GM21447 (cell line): ENCODE data around the gene RNU1-3.
"Not testable (repeated sequence)": the region's sequence is repeated elsewhere in the genome, so short reads cannot be mapped to it uniquely, and the experiment has no call there.

Source experiments
- ATAC-seq: cut with Tn5 transposase; IDR thresholded peaks from one replicate; pipeline ENCODE4 v1.9.1; 2021; ENCODE audit not compliant: unreplicated experiment

Gene RNU1-3

DNA sequence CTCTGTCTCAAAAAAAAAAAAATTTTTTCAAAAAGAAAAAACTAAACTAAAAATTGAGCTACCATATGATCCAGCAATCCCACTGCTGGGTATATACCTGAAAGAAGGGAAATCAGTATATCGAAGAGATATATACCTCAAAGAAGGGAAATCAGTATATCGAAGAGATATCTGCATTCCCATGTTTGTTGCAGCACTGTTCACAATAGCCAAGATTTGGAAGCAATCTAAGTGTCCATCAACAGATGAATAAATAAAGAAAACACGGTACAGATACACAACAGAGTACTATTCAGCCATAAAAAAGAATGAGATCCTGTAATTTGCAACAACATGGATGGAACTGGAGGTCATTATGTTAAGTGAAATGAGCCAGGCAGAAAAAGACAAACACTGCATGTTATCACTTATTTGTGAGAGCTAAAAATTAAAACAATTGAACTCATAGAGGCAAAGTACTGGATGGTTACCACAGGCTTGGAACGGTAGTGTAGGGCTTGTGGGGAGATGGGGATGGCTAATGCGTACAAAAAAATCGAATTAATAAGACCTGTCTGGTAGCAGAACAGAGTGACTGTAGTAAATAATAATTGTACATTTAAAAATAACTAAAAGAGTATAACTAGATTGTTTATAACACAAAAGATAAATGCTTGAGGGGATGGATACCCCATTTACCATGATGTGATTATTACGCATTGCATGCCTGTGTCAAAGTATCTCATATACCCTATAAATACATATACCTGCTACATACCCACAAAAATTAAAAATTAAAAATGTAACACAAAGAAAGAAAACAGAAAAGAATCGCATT is 25.4 kb downstream of the RNU1-3 start:
- ATAC-seq = not testable (repeated sequence)

DNA sequence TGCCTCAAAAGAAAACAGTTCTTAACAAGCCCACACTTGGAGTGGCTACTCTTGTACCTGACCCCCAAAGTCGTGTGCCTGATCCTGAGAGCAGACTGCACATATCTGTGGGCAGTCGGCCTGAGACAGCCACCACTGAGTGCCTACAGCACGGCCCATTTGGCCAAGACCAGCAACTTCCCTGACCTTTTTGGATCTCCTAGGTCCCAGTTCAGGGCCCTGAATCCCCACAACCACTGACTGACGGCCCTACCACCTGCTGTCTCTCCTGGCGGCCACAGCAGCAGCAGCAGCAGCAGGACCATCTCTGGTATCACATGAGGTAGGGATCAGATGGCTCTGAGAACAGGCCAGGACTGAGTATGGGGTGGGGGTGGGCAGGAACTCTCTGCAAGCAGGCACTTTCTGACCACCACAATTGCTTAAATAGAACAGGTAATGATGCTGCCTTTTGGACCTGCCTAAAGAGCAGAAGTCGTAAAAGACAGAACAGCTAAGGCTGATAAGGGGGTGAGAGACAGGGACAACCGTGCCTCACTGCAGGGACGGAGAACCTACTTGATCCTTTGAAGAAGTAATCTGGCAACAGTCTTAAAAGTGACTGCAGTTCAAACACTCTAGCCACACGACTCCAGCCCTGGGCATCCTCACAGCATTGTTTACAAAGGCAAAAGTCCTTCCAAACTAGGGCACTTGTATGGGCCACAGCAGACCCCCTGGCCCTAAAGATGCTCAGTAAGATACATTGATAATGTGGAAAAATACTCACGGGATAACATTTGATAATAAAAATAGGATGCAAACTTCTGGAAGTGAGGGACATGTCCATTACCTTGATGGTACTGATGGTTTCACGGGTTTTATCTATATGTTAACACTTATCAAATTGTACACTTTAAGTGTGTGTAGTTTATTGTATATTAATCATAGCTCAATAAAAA is 27.4 kb downstream of the RNU1-3 start:
- ATAC-seq = not testable (repeated sequence)

DNA sequence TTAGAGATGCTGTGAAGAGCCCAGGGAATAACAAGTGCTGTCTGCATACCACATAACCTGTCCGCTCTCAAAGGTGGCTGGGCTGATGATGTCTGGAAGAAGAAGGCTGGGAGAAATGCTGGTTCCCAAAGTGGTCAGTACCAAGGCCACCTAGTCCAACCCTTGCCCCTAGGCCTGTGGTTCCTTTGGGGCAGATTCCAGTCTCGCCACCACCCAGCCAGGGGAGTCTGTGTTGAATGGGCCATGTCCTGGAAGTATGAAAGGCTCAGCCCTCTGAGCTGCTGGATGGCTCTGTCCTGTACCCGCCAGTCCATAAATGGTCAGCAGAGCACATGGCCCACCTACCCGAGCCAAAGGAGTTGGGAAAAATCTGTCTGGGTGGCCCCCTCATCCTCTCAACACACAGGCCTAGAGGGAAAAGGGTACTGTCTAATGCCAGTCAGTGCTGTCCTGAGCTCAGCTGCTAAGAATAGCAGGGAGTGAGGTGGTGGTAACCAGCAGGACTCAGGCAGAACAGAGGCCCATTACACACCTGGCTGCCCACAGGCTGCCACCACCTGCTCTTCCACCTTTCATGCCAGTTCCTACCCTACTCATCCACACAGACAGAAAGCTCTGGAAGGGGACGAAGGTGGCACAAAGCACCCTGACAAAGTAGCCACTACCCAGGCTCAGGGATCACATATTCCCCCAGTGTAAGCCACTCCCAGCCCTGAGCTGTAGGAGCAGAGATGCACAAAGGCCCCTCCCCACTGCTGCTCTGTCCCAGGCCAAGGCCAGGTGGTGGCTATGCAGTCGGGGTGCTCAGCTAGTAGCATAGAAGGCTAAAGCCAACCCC is 28.6 kb downstream of the RNU1-3 start:
- ATAC-seq = not testable (repeated sequence)

DNA sequence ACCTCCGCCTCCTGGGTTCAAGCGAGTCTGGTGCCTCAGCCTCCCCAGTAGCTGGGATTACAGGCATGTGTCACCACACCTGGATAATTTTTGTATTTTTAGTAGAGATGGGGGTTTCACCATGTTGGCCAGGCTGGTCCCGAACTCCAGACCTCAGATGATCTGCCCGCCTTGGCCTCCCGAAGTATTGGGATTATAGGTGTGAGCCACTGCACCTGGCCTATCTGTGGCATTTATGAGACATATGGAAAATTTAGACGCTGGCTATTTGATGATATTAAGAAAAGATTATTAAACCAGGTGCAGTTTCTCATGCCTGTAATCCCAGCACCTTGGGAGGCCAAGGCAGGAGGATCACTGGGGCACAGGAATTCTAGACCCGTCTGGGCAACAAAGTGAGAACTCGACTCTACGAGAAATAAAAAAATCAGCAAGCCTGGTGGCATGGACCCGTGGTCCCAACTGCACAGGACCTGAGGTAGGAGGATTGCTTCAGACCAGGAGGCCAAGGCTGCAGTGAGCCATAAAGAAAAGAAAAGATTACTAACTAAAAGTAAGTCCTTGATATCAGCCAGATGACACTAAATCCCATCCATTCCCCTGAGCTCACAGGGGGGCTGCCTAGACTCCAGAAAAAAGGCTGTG is 30.1 kb downstream of the RNU1-3 start:
- not testable (repeated sequence) for ATAC-seq

DNA sequence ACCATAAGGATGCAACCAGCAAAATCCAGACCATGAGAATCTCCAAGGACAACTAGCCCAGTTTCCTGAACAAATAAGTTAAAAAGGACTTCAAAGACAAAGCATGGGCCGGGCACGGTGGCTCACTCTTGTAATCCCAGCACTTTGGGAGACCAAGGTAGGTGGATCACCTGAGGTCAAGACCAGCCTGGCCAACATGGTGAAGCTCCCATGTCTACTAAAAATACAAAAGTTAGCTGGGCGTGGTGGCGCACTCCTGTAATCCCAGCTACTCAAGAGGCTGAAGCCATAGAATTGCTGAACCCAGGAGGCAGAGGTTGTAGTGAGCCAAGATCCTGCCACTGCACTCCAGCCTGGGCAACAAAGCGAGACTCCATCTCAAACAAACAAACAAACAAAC is 30.8 kb downstream of the RNU1-3 start:
- ATAC-seq = not testable (repeated sequence)

DNA sequence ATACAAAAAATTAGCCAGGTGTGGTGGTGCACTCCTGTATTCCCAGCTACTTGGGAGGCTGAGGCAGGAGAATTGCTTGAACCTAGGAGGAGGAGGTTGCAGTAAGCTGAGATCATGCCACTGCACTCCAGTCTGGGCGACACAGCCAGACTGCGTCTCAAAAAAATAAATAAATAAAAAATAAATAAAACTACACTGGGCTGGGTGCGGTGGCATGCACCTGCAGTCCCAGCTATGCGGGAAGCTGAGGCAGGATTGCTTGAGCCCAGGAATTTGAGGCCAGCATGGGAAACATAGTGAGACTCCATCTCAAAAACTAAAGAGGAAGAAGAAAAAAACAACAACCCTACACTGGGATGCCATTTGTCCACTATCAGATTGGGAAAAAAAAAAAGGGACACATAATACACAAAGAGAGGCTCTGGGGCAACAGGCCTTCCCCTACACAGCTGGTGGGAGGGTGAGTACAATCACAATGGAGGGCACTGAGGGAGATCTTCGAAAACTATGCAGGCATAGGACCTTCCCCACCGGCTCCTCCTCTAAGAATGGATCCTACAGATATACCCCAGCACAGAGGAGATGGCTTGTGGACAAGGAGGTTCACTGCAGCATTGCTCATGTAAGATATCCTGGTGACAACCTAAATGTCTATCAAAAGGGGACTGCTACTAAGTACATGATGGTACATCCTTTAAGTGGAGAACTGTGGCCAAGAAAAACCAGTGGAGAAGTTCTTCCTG is 33.0 kb downstream of the RNU1-3 start:
- ATAC-seq = not testable (repeated sequence)

DNA sequence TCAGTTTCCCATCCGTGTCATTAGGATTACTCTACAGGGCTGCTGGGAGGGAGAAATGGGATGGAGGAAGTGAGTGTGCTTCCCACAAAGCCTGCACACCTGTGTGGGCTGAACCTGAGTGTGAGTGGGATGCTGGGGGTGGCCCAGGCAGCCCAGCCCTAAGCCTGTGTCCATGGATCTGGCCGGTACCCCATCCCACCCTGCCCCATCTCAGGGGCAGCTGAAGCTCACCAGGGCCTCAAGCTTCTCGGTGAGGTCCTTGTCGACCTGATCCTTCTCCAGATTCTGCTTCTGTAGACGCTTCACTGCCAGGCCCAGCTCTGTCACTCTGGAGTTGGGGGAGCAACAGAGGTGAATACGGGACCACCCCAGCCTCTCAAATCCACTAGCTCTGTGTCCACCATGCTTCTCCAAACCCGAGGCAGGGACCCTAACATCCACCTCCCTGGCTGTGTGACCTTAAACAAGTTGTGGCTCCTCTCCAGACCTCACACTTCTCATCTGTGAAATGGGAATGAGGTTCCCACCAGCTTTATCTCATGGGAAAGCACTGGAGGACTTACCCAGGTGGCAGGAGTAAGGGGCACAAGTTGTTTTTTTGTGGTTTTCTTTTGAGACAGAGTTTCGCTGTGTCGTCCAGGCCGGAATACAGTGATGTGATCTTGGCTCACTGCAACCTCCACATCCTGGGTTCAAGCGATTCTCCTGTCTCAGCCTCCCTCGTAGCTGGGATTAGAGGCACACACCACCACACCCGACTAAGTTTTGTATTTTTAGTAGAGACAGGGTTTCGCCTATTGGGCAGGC is 34.5 kb downstream of the RNU1-3 start:
- ATAC-seq = not testable (repeated sequence)

DNA sequence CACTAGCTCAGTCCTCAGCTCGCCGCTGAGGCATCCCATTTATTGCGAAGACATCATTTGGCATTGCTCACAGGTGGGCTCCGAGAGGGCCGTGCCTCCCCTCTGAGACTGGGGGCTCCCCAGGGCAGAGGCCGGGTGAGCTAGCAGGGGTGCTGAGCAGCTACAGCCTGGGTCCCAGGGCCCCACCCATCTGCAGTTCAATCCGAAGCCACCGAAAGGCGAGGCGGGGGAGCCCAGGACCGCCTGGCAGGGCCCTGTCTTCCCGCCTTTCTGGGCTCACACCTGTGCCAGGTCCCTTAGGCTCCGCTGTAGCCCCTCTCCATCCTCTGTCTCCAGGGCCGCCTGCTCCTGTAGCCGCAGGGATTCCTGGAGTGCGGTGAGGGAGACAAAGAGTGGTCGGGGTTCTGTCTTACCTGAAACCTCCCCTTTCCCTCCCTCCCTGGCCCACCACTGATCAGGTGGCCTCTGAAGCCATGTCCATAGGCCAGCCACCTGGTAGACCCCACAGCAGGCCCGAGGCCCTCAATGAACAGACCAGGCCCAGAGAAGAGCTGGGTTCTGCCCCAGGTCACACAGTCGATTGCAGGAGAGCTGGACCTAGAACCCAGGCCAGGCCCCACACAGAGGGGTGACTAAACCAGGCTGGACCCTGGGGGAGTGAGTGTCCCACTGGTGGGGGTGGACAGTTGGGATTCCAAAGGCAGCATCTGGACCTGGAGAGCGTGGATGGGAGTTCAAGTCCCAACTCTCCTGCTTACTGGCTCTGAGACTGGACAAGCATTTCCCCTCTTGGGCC is 35.3 kb downstream of the RNU1-3 start:
- ATAC-seq = no peak

DNA sequence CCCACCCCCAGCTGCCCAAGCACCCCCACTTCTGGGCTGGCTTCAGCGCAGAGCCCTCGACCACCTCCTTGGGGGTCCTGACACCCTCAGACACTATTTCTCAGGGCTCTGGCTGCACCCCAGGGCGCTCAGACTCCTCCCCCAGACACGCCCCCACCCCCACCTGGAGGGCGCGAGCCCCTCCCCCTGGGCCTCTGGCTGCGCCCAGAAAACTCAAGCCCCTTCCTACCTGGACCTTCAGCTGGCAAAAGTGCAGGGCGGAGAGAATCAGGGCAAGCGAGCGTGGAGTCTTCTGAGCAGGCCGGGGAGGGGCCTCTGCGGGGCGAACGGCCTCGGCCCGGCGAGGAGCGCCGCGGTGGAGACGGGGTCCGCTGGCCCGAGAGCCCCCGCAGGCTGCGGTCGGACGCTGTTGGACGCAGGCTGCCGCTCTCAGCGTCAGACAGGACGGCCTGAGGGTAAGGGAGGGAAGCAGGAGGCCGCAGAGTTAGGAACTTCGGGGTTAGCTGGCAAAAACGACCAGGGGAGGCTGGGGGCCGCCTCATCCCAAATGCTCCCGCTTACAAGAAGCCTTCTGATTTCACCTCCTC is 36.0 kb downstream of the RNU1-3 start:
- ATAC-seq = no peak

DNA sequence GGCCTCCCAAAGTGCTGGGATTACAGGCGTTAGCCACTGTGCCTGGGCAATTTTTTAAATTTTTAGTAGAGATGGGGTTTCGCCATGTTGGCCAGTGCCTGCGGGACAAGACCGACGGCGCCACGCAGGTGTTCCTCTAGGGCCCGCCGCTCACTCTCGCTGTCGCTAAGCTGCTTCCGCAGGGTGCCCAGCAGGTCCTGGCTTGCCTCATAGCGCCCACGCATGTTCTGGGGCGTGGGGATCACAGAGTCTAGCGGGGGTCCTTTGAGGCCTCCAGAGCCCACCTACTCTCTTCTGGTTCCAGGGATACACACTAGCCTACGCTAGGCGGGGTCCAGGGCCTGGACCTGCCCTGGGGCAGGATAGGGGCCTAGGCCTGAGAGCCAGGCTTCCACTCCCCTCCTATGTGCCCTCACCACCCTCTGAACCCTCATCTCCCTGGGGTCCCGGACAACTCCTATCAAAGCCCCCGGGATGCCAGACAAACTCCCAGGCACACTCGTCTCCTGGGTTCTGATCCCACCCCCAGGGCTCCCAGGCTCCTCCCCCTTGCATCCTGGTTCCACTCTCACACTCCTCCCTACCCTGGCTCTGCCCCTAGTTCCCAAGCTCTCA is 36.7 kb downstream of the RNU1-3 start:
- not testable (repeated sequence) for ATAC-seq

DNA sequence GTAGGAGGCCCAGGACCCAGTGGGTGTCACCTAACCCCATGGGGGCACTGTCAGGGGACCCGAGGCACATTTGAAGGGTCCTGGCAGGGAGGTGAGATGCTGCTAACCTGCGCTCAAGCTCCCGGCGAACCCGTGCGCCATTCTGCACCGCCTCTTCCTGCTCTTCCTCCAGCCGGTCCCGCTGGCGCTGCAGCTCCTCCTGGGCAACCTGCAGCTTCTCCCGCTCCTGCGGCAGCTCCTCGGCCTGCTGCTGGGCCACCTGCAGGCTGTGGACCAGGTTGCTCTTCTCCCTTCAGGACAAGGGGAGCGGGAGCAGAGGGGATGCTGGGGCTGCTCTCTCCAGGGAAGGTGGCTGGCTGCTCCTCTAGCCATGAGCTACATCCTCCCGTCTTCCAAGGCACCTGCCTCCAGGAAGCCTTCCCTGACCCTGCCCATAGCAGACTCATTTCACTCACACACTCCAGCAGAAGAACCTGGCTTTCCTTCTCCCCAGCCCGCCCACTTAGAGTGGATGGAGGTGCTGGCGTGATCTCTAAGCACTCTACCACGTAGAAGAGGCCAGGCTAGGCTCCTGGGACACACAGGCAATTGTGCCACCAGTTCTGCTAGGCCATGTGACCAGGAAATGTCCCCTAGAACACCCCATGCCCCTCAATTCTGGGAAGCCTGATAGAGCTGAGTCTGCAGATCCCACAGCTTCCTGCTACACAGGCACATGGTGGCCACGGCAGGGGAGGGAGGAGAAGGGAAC is 38.2 kb downstream of the RNU1-3 start:
- ATAC-seq = no peak

DNA sequence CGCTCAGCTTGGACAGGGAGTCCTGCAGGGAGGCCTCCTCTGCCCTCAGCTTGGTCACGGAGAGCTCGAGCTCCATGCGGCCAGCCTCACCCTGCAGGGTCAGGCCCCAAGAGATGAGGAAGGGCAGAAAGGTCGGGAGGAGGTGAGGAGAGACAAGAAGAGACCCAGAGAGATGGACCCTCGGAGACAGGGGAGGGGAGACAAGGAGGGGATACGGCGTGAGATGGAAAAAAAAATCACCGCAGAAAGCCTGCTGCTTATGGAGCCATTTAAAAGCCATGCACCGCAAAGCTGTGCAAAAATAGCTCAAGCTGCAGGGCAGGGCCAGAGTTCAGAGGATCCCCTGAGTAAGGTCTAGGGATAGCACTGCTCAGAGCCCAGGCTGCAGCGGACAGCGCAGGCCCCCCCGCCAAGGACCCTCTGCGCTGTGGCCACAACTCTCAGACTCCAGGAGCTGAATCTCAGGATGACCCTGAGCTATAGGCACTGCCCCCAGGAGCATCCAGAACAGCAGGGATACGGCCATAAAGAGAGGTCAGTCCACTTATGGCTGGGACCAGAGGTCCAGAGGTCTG is 40.3 kb downstream of the RNU1-3 start:
- not testable (repeated sequence) for ATAC-seq

DNA sequence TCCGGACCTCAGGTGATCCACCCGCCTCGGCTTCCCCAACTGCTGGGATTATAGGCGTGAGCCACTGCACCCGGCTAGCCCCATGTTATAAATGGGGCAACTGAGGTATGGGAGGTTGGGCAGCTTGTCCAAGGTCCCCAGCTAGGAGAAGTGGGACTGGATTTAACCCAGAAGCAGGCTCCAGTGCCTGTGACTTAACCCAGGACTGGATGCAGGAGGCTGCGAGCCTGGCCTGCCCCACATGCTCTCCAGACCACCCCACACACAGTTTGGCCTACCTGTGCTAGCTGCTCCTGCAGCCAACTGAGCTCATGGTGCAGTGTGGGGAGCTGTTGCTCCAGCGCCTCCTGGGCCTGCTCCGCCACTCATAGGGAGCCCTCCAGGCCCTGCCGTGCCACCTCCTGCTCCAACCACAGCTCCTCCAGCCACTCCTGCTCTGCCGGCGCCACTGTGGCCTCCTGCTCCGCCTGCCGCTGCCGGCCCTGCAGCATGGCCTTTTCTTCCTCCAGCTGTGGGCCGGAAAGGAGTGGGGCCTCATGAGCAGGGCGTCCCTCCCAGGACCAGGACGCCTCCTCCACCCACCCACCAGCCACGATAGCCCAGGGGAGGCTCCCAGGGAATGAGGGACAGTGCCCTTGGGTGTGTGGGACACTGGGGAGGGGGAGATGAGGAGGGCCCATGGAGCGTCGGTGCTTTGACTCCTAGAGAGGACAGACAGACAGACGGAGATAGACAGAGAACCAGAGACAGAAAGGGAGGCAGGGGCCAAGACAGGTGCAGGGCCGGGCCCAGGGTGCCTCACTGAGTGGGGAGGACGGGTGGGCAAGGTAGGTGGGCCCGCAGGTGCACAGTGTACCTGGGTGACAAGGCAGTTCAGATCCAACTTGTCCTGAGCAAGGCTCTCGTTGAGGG is 41.0 kb downstream of the RNU1-3 start:
- ATAC-seq = no peak

DNA sequence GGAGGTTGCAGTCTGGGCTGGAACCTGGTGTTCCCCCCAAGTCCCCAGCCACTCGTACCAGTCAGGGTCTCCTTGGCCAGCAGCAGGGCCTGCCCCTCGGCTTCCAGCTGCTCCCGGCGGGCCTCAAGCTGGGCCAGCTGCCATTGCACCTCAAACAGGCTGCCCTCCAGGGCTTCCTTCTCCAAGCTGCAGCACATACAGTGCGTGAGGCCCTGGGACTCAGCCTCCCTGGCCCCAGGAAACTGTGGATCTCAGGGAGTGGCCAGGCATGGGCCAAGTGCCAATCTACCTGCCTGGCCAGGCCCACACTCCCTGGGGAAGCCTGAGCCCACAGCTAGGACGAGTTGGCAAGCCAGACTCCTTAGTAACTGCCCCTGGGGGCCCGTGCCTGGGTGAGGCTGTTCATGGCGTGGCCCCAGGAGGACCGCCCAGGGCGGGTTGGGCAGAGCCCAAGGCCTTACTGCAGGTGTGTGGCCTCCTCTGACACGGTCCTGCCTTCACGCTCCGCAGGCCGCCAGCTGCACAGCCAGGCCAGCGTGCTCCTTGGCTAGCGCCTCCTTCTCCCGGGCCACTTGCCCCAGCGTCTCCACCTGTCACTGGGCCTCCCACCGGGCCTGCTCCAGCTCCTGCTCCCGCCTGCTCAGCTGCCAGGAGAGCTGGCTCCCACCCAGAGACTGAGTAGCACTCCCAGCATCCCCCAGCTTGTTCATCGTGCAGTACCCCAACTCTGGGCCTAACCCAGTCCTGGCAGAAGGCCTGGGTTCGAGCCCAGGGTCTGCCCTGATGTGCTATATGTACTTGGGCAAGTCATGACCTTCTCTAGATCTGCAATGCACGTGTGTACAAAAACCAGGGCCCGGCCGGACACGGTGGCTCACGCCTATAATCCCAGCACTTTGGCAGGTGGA is 42.7 kb downstream of the RNU1-3 start:
- not testable (repeated sequence) for ATAC-seq
